ENCODE measurements around the gene DUOX1.

DNA sequence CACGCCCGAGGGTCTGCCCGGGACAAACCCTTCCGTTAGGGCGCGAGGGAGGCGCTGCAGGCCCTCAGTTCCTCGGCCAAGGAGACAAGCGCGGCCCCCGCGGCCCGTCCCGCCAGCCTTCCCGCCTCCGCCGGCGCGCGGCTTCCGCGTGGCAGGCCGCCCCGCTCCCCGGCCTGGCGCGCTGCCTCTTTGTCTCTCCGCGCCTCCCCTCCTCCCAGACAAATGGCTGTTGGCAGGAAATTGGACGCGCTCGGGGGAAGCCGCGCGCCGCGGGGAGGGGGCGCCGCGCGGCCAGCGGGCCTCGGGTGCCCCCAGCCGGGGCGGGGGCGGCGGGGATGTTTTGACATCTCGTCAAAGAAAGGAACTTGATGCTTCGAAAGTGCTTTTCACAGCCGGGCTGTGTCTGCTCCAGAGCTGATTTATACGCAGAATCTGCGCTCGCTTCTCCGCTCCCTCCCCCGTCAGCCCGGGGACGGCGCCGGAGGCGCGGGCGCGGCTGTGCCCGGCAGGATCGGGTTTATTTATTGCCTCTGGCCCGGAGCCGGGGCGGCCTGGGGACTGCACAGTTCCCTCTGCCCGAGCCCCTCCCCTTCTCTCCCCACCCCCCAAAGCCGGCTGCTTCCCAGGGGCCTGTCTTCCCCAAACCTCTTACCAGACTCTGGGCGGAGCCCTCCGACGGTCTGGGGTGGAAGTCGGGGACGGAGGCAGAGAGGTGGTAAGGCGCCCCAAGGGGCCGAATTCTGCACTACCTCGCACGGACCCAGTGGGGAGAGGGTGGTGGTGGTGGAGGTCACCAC is 37.2 kb downstream of the DUOX1 start:
- TF ChIP-seq EZH2 (IDR thresholded peaks at IDR 0.05; ENCODE audit: borderline replicate concordance, low read depth, low read length, severe bottlenecking) = no peak
- TF ChIP-seq, protein P1, sequence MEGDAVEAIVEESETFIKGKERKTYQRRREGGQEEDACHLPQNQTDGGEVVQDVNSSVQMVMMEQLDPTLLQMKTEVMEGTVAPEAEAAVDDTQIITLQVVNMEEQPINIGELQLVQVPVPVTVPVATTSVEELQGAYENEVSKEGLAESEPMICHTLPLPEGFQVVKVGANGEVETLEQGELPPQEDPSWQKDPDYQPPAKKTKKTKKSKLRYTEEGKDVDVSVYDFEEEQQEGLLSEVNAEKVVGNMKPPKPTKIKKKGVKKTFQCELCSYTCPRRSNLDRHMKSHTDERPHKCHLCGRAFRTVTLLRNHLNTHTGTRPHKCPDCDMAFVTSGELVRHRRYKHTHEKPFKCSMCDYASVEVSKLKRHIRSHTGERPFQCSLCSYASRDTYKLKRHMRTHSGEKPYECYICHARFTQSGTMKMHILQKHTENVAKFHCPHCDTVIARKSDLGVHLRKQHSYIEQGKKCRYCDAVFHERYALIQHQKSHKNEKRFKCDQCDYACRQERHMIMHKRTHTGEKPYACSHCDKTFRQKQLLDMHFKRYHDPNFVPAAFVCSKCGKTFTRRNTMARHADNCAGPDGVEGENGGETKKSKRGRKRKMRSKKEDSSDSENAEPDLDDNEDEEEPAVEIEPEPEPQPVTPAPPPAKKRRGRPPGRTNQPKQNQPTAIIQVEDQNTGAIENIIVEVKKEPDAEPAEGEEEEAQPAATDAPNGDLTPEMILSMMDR (IDR thresholded peaks at IDR 0.05; ENCODE audit: borderline replicate concordance, extremely low read depth, low read length, poor library complexity, severe bottlenecking) = peak; percentile 69
